Measurements from ENCODE around the gene TYMP.
A peak's percentile ranks its signal among the peaks of the same experiment; 100 is the strongest.

- TF ChIP-seq, protein P1, sequence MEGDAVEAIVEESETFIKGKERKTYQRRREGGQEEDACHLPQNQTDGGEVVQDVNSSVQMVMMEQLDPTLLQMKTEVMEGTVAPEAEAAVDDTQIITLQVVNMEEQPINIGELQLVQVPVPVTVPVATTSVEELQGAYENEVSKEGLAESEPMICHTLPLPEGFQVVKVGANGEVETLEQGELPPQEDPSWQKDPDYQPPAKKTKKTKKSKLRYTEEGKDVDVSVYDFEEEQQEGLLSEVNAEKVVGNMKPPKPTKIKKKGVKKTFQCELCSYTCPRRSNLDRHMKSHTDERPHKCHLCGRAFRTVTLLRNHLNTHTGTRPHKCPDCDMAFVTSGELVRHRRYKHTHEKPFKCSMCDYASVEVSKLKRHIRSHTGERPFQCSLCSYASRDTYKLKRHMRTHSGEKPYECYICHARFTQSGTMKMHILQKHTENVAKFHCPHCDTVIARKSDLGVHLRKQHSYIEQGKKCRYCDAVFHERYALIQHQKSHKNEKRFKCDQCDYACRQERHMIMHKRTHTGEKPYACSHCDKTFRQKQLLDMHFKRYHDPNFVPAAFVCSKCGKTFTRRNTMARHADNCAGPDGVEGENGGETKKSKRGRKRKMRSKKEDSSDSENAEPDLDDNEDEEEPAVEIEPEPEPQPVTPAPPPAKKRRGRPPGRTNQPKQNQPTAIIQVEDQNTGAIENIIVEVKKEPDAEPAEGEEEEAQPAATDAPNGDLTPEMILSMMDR (IDR thresholded peaks at IDR 0.05) = peak in 3 of 6 experiments; percentile 10 to 42 (median 17)
- TF ChIP-seq POLR2A (IDR thresholded peaks at IDR 0.05) = peak in 3 of 4 donors; percentile 76 to 94 (median 86)
Observed at GRCh38 chr22:50507991-50508884, 21.6 kb downstream of the TYMP start, which contains the start of gene NCAPH2.

Data from esophagus squamous epithelium (tissue), 4 donors.